H9 (cell line): Measurements from ENCODE around the gene TMEM151B. TPM values are rescaled to one million over a fixed set of nuclear protein-coding genes. Genes with fewer than 3 reads are reported as not detected.
A peak's percentile ranks its signal among the peaks of the same experiment; 100 is the strongest.
"Not testable (repeated sequence)": the region's sequence is repeated elsewhere in the genome, so short reads cannot be mapped to it uniquely, and the experiment has no call there.

ENCODE experiments used
- DNase-seq: peaks from one replicate; pipeline ENCODE4 v3.0.0-alpha.2; 2017
- H2AFZ ChIP-seq: one replicate; pipeline ENCODE4 v1.6.1; 2013; ENCODE audit warnings: mild to moderate bottlenecking, low read length, control low read depth, moderate library complexity
- H2AK5ac ChIP-seq: 2 replicates; pipeline ENCODE4 v1.6.1; 2013; ENCODE audit warnings: low read length, control low read depth, mixed read lengths; ENCODE audit not compliant: insufficient read length
- H2BK120ac ChIP-seq: one replicate; pipeline ENCODE4 v1.6.1; 2013; ENCODE audit warnings: low read depth, mild to moderate bottlenecking, low read length, control low read depth, inconsistent platforms; ENCODE audit not compliant: poor library complexity, severe bottlenecking
- H2BK12ac ChIP-seq: 2 replicates; pipeline ENCODE4 v1.6.1; 2013; ENCODE audit warnings: low read length, control low read depth, mixed read lengths, low read depth; ENCODE audit not compliant: insufficient read length
- H2BK15ac ChIP-seq: 2 replicates; pipeline ENCODE4 v1.6.1; 2013; ENCODE audit warnings: low read depth, low read length, control low read depth
- H2BK20ac ChIP-seq: one replicate; pipeline ENCODE4 v1.6.1; 2013; ENCODE audit warnings: low read depth, mild to moderate bottlenecking, low read length, control low read depth, inconsistent platforms; ENCODE audit not compliant: poor library complexity, severe bottlenecking
- H2BK5ac ChIP-seq: 2 replicates; pipeline ENCODE4 v1.6.1; 2013; ENCODE audit warnings: low read length, control low read depth, mixed read lengths; ENCODE audit not compliant: insufficient read length
- H3K14ac ChIP-seq: 2 replicates; pipeline ENCODE4 v1.6.1; 2013; ENCODE audit warnings: low read length, control low read depth; ENCODE audit not compliant: insufficient read depth
- H3K18ac ChIP-seq: 2 replicates; pipeline ENCODE4 v1.6.1; 2013; ENCODE audit warnings: low read depth, mild to moderate bottlenecking, mixed read lengths, low read length, control low read depth; ENCODE audit not compliant: insufficient read length
- H3K23ac ChIP-seq: 2 replicates; pipeline ENCODE4 v1.6.1; 2013; ENCODE audit warnings: low read length, control low read depth, mixed read lengths, low read depth; ENCODE audit not compliant: insufficient read length
- H3K23me2 ChIP-seq: 2 replicates; pipeline ENCODE4 v1.6.1; 2013; ENCODE audit warnings: low read depth, mild to moderate bottlenecking, mixed read lengths, low read length, control low read depth; ENCODE audit not compliant: insufficient read length, poor library complexity, severe bottlenecking
- H3K27ac ChIP-seq: 2 replicates; pipeline ENCODE4 v1.5.1; 2013; ENCODE audit warnings: low read length, control low read depth, mixed read lengths, low read depth; ENCODE audit not compliant: insufficient read length
- H3K27me3 ChIP-seq: 2 replicates; pipeline ENCODE4 v1.6.1; 2013; ENCODE audit warnings: low read length, control low read depth, inconsistent platforms; ENCODE audit not compliant: insufficient read depth
- H3K4ac ChIP-seq: 2 replicates; pipeline ENCODE4 v1.6.1; 2013; ENCODE audit warnings: low read depth, mild to moderate bottlenecking, control low read depth, inconsistent platforms, low read length, moderate library complexity
- H3K4me1 ChIP-seq: 2 replicates; pipeline ENCODE4 v1.6.1; 2013; ENCODE audit warnings: low read length, control low read depth, inconsistent platforms; ENCODE audit not compliant: insufficient read depth
- H3K4me2 ChIP-seq: 2 replicates; pipeline ENCODE4 v1.6.1; 2013; ENCODE audit warnings: low read length, control low read depth, mixed read lengths; ENCODE audit not compliant: insufficient read length, insufficient read depth
- H3K56ac ChIP-seq: 2 replicates; pipeline ENCODE4 v1.6.1; 2013; ENCODE audit warnings: low read depth, mild to moderate bottlenecking, mixed read lengths, low read length, control low read depth; ENCODE audit not compliant: insufficient read length
- H3K79me1 ChIP-seq: 2 replicates; pipeline ENCODE4 v1.6.1; 2013; ENCODE audit warnings: low read depth, mild to moderate bottlenecking, moderate library complexity, low read length, control low read depth, inconsistent platforms; ENCODE audit not compliant: insufficient read depth, poor library complexity, severe bottlenecking
- H3K79me2 ChIP-seq: 2 replicates; pipeline ENCODE4 v1.6.1; 2013; ENCODE audit warnings: low read length, control low read depth, inconsistent platforms; ENCODE audit not compliant: insufficient read depth
- H3K9ac ChIP-seq: 2 replicates; pipeline ENCODE4 v1.6.1; 2013; ENCODE audit warnings: low read length, control low read depth, mixed read lengths; ENCODE audit not compliant: insufficient read length; ENCODE audit errors: extremely low read depth
- H3K9me3 ChIP-seq: one replicate; pipeline ENCODE4 v1.6.1; 2013; ENCODE audit warnings: low read depth, low read length, inconsistent platforms; ENCODE audit not compliant: control insufficient read depth
- H3T11ph ChIP-seq: one replicate; pipeline ENCODE4 v1.6.1; 2013; ENCODE audit warnings: mild to moderate bottlenecking, low read length, control low read depth, inconsistent platforms
- H4K20me1 ChIP-seq: one replicate; pipeline ENCODE4 v1.6.1; 2013; ENCODE audit not compliant: control insufficient read depth, insufficient read length, insufficient read depth
- H4K5ac ChIP-seq: 2 replicates; pipeline ENCODE4 v1.6.1; 2013; ENCODE audit warnings: low read depth, mild to moderate bottlenecking, mixed read lengths, low read length, control low read depth; ENCODE audit not compliant: insufficient read length
- H4K8ac ChIP-seq: replicated peaks from 2 replicates; pipeline ENCODE4 v1.6.1; 2013; ENCODE audit warnings: low read length, control low read depth, mixed read lengths, low read depth; ENCODE audit not compliant: insufficient read length
- H4K91ac ChIP-seq: 2 replicates; pipeline ENCODE4 v1.6.1; 2013; ENCODE audit warnings: low read depth, mild to moderate bottlenecking, moderate library complexity, mixed read lengths, low read length, control low read depth; ENCODE audit not compliant: insufficient read length
- H3K27ac Mint-ChIP-seq, 3 experiments: 2 replicates in 2 of 3; 3 replicates in 1 of 3; pipeline ENCODE4 v1.8.0; 2020 to 2021; ENCODE audit warnings: mixed read lengths in 3 of 3, mild to moderate bottlenecking in 1 of 3, moderate library complexity in 1 of 3
- H3K27me3 Mint-ChIP-seq: 2 replicates; pipeline ENCODE4 v1.8.0; 2021; ENCODE audit warnings: low read depth, mild to moderate bottlenecking, moderate library complexity, mixed read lengths
- H3K36me3 Mint-ChIP-seq, 3 experiments: 2 replicates in 2 of 3; 3 replicates in 1 of 3; pipeline ENCODE4 v1.8.0; 2020 to 2021; ENCODE audit warnings: low read depth in 3 of 3, mixed read lengths in 3 of 3; ENCODE audit not compliant: insufficient read depth in 1 of 3
- H3K4me1 Mint-ChIP-seq, 2 experiments: 2 replicates each; pipeline ENCODE4 v1.8.0; 2020; ENCODE audit warnings: mixed read lengths in 2 of 2
- H3K4me3 Mint-ChIP-seq, 2 experiments: 2 replicates in 1 of 2; 3 replicates in 1 of 2; pipeline ENCODE4 v1.8.0; 2020 to 2021; ENCODE audit warnings: mild to moderate bottlenecking in 2 of 2, mixed read lengths in 2 of 2, moderate library complexity in 1 of 2
- H3K9me3 Mint-ChIP-seq, 2 experiments: 2 replicates in 1 of 2; 3 replicates in 1 of 2; pipeline ENCODE4 v1.8.0; 2020; ENCODE audit warnings: mild to moderate bottlenecking in 2 of 2, mixed read lengths in 2 of 2, moderate library complexity in 1 of 2
- WGBS: extraction: QIAGEN DNeasy Blood & Tissue Kit; methylation state at CpG from one replicate; pipeline ENCODE4 v1.1.7; 2013; ENCODE audit warnings: missing lambda C conversion rate, low lambda C conversion rate, mixed read lengths; ENCODE audit not compliant: insufficient read length; ENCODE audit errors: extremely low coverage; 5-methylcytosine and 5-hydroxymethylcytosine counted together
- total RNA-seq: library from RNA; stranded (reverse); gene quantifications from 2 replicates; pipeline ENCODE4 v1.2.1, GENCODE V29; 2021
- TF ChIP-seq, protein P1 (sequence below): fragments of 200-600 bp; sonication (generic); conservative IDR thresholded peaks from 3 replicates; pipeline ENCODE4 v1.8.0; 2021; ENCODE audit warnings: antibody characterized with exemption, mild to moderate bottlenecking

TMEM151B gene
- total RNA-seq, 1 experiment from 2014 or later = 2.4 TPM

DNA sequence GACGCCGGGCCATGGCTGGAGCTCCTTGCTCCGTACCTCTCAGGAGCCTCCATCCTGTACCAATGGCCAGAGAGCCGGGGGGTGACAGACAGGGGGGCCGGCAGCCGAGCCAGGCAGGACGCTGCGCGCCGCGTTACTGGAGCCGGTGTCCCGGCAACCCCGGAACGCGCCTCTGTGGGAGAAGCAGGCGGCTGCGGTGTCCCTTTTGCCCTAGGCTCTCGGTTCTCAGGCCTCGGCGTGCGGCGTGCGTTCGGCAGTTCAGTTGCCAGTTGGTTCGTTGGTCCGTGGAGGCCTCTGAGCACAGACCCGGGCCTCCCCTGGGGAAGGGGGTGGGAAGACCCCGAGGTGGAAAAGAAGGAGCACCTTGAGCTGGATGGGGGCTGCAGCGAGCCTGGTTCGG, 72.2 kb downstream of the TMEM151B start, which contains the start of gene SPATS1:
Gene SPATS1, plus strand, starts transcription at position 162 of the 400 bp plus-strand sequence. CDS start 446 bp downstream, outside the sequence.
- Mint-ChIP-seq H3K4me1 (peaks cover 12 to 13% of the 10 kb centered on the region in 2 experiments; a peak in 3 of 4 replicates), H3K27me3 (peaks cover 5% of the 10 kb centered on the region), H3K27ac (no peak within 1 kb of the TSS), H3K36me3 (no peaks in the 10 kb centered on the region), H3K4me3 (no peak within 1 kb of the TSS), H3K9me3 (no peaks in the 10 kb centered on the region)
- H3K79me2 ChIP-seq = no peaks in the 10 kb centered on the region
- no peak within 1 kb of the TSS for H3K14ac ChIP-seq
- H2BK15ac ChIP-seq = no peak within 1 kb of the TSS; the same call in 1 of the 2 replicates
- no peak within 1 kb of the TSS for H3K18ac ChIP-seq
- H4K8ac ChIP-seq = no peak within 1 kb of the TSS
- no peak within 1 kb of the TSS for H3K56ac ChIP-seq
- no peaks in the 10 kb centered on the region for H4K20me1 ChIP-seq
- no peak within 1 kb of the TSS for H3K27ac ChIP-seq
- 0 out of 2 replicates have a peak, but pooled peaks cover 2% of the 10 kb centered on the region for H3K4me1 ChIP-seq
- no peak within 1 kb of the TSS for H2BK5ac ChIP-seq
- H2BK20ac ChIP-seq = no peak within 1 kb of the TSS
- no peak within 1 kb of the TSS for H3K4me2 ChIP-seq
- H4K91ac ChIP-seq = no peak within 1 kb of the TSS
- H3K4ac ChIP-seq = no peak within 1 kb of the TSS
- WGBS = no CpG with 5 or more reads among the region's 31 CpGs
- DNase-seq = peak; percentile 78
- no peak within 1 kb of the TSS for H2AK5ac ChIP-seq
- H4K5ac ChIP-seq = no peak within 1 kb of the TSS
- H3K23me2 ChIP-seq = no peaks in the 10 kb centered on the region
- H3K9ac ChIP-seq = no peak within 1 kb of the TSS
- no peaks in the 10 kb centered on the region for H3K9me3 ChIP-seq
- H3K23ac ChIP-seq = no peak within 1 kb of the TSS
- no peak within 1 kb of the TSS for H3T11ph ChIP-seq
- no peaks in the 10 kb centered on the region for H3K79me1 ChIP-seq
- no peak within 1 kb of the TSS for H2BK120ac ChIP-seq
- no peak within 1 kb of the TSS for H2BK12ac ChIP-seq
- no peak within 1 kb of the TSS for H2AFZ ChIP-seq
- TF ChIP-seq, protein P1, sequence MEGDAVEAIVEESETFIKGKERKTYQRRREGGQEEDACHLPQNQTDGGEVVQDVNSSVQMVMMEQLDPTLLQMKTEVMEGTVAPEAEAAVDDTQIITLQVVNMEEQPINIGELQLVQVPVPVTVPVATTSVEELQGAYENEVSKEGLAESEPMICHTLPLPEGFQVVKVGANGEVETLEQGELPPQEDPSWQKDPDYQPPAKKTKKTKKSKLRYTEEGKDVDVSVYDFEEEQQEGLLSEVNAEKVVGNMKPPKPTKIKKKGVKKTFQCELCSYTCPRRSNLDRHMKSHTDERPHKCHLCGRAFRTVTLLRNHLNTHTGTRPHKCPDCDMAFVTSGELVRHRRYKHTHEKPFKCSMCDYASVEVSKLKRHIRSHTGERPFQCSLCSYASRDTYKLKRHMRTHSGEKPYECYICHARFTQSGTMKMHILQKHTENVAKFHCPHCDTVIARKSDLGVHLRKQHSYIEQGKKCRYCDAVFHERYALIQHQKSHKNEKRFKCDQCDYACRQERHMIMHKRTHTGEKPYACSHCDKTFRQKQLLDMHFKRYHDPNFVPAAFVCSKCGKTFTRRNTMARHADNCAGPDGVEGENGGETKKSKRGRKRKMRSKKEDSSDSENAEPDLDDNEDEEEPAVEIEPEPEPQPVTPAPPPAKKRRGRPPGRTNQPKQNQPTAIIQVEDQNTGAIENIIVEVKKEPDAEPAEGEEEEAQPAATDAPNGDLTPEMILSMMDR = no peak
- H3K27me3 ChIP-seq = no peaks in the 10 kb centered on the region

DNA sequence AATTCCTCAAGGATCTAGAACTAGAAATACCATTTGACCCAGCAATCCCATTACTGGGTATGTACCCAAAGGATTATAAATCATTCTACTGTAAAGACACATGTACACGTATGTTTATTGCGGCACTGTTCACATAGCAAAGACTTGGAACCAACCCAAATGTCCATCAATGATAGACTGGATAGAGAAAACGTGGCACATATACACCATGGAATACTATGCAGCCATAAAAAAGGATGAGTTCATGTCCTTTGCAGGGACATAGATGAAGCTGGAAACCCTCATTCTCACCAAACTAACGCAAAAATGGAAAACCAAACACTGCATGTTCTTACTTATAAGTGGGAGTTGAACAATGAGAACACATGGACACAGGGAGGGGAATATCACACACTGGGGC, 76.6 kb downstream of the TMEM151B start:
- peaks cover 11 to 12% of the 10 kb centered on the region in 2 experiments for H3K4me1 Mint-ChIP-seq
- H3K4me2 ChIP-seq, H3K14ac ChIP-seq, H4K5ac ChIP-seq, H3K4me3 Mint-ChIP-seq, H2AFZ ChIP-seq, H2BK5ac ChIP-seq, H3K9me3 ChIP-seq, H3K4me1 ChIP-seq, H4K91ac ChIP-seq, H4K20me1 ChIP-seq, H3K36me3 Mint-ChIP-seq, H4K8ac ChIP-seq, H2BK20ac ChIP-seq, H3K27ac ChIP-seq, H3K23ac ChIP-seq, H3K27me3 Mint-ChIP-seq, H3T11ph ChIP-seq, H2AK5ac ChIP-seq, H2BK12ac ChIP-seq, H3K27me3 ChIP-seq, H3K9me3 Mint-ChIP-seq, H2BK15ac ChIP-seq, H3K4ac ChIP-seq, H3K79me2 ChIP-seq, DNase-seq, H2BK120ac ChIP-seq, H3K23me2 ChIP-seq, H3K56ac ChIP-seq, H3K27ac Mint-ChIP-seq, H3K9ac ChIP-seq, H3K79me1 ChIP-seq, H3K18ac ChIP-seq: not testable (repeated sequence)
- WGBS = no CpG with 5 or more reads among the region's 4 CpGs
